Fibroblast of lung (primary cell): ENCODE data around the gene MOV10.

Source experiments
- EZH2 ChIP-seq: IDR thresholded peaks from 2 replicates; pipeline ENCODE4 v1.5.1; 2012; ENCODE audit warnings: low read length, control low read depth, mild to moderate bottlenecking; ENCODE audit errors: missing control alignments
- TF ChIP-seq, protein P1 (sequence below), 2 donors: IDR thresholded peaks in 1 of 2; conservative IDR thresholded peaks in 1 of 2; 1 replicate in 1 of 2; 2 replicates in 1 of 2; pipeline ENCODE4 v1.5.1; 2011 to 2012; ENCODE audit warnings: low read length in 2 of 2, control low read depth in 1 of 2, inconsistent platforms in 1 of 2, low read depth in 1 of 2, mild to moderate bottlenecking in 1 of 2

DNA sequence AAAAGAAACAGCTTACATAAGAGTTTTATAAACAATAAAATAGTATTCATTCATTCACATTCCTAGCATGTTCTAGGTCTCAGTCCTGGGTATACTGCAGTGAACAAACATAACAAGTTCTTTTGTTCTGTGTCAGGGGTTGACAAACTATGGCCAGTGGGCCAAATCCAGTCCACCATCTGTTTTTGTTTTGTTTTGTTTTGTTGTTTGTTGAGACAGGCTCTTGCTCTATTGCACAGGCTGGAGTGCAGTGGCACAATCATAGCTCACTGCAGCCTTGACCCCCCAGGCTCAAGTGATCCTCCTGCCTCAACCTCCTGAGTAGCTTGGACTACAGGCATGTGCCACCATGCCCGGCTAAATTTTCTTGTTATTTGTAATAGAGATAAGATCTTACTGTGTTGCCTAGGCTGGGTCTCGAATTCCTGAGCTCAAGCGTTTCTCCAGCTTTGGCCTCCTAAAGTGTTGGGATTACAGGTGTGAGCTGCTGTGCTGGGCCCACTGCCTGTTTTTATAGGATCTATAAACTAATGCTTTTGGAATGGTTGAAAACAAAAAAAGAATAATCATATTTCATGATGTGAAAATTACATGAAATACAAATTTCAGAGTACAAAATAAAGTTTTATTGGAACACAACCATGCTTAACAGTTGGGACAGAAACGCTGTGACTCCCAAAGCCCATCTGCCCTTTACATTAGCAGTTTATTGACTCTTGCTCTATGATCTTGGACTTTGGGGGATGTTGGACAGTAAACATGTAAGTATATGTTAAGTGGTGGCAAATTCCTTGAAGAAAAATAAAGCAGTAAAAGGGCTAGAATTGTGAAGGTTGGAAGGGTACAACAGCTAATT, 37.0 kb upstream of the MOV10 start:
- TF ChIP-seq, protein P1, sequence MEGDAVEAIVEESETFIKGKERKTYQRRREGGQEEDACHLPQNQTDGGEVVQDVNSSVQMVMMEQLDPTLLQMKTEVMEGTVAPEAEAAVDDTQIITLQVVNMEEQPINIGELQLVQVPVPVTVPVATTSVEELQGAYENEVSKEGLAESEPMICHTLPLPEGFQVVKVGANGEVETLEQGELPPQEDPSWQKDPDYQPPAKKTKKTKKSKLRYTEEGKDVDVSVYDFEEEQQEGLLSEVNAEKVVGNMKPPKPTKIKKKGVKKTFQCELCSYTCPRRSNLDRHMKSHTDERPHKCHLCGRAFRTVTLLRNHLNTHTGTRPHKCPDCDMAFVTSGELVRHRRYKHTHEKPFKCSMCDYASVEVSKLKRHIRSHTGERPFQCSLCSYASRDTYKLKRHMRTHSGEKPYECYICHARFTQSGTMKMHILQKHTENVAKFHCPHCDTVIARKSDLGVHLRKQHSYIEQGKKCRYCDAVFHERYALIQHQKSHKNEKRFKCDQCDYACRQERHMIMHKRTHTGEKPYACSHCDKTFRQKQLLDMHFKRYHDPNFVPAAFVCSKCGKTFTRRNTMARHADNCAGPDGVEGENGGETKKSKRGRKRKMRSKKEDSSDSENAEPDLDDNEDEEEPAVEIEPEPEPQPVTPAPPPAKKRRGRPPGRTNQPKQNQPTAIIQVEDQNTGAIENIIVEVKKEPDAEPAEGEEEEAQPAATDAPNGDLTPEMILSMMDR (conservative IDR thresholded peaks at IDR 0.05 in 1 of 2, IDR thresholded peaks at IDR 0.05 in 1 of 2; ENCODE audit: low read depth in 1 of 2, low read length in 2 of 2), result no peak
- TF ChIP-seq EZH2, result no peak
